ENCODE results near the gene ACBD6. TPM values are rescaled to one million over a fixed set of nuclear protein-coding genes. Genes with fewer than 3 reads are reported as not detected.

Gene ACBD6
- total and polyA plus RNA-seq, 5 donors = 22.1 to 28.9 (median 24.0) TPM

DNA sequence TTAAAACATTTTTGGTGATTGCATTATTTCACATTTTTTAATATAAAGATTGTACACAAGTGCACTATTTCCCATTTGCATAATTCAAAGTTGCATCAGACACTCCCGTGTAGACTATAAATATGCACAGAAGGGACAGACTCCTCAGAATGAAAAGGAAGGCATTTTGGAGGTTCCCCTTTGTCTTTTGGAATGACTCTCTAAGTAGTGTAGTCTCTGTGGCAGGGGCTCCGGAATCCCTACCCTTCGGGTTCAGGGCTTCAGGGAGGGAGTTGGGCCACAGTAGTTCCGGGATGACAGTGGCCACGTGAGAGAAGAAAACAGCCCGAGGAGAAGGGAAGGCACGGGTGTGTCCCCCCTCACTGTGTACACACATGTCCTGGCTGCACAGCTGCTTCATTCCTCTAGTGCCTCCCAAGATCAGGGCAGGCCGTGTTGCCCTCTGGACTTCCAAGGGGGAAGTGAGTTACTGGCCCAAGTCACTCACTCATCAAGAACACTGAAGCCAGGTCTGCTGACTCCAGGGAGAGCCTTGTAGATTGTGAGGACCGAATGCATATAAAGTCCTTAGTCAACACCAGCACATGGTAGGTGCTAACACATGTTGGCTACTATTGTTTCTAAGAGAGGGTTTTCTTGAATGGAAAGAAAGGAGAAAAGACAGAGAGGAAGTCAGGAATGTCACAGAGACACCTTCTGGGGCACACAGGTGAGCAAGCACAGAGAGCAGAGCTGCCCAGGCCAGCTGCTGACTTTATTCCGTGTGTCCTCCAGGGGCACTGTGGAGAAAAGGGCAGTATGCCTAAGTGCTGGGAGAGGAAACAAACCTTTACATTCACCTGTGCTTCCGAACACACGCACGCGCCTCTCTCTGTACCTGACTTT lies 232.5 kb downstream of the ACBD6 start:
- H3K27me3 ChIP-seq (ENCODE audit: control insufficient read depth, insufficient read depth) = no peaks in the 10 kb centered on the region
- whole genome bisulfite sequencing = 75% methylated on average over 14 of the region's 14 CpGs
- H3K9me3 ChIP-seq (ENCODE audit: control insufficient read depth, low read length) = no peaks in the 10 kb centered on the region
- no peaks in the 10 kb centered on the region for H3K4me1 ChIP-seq (ENCODE audit: control insufficient read depth, insufficient read depth, low read length)
- DNase-seq = peak; percentile 39 to 55 (median 48)
- intact Hi-C loops (cut with DNase I) = no loop called here
- H3K4me3 ChIP-seq (ENCODE audit: low read length) = no peak overlapping the region
- no peak overlapping the region for H3K27ac ChIP-seq (ENCODE audit: low read length)
- peak; percentile 45 to 66 for ATAC-seq

DNA sequence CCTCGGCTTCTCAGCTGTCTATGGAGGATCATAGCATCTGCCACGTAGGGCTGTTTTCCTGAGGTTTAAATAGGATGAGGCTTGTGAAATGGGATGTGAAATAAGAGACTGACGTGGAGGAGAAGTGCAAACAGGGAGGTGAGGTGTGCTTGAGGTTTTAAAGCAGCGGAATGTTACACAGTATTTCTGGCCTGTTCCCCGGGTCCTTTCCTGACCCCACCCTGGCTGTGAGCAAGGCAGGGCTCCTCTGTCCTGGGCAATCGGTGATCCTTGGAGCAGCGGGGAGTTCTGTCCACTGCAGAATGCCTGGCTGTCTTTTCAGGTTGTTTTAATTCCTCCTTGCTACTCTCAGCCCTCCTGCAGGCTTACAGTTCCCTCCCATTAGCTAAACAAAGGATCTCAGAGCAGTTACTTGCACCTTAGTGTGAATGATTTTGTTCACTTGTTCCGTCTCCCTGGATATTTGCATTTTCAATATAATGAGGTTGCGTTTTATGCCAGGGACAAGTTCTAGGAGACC lies 233.8 kb downstream of the ACBD6 start:
- Histone ChIP-seq H3K4me1 (ENCODE audit: control insufficient read depth, insufficient read depth, low read length) (no peaks in the 10 kb centered on the region), H3K9me3 (ENCODE audit: control insufficient read depth, low read length) (no peaks in the 10 kb centered on the region), H3K27me3 (ENCODE audit: control insufficient read depth, insufficient read depth) (no peaks in the 10 kb centered on the region), H3K4me3 (ENCODE audit: low read length) (no peak overlapping the region), H3K27ac (ENCODE audit: low read length) (no peak overlapping the region)
- DNase-seq (no peak), ATAC-seq (no peak)
- WGBS = 68% methylated on average over 9 of the region's 9 CpGs
- intact Hi-C loops (cut with DNase I) = no loop called here

DNA sequence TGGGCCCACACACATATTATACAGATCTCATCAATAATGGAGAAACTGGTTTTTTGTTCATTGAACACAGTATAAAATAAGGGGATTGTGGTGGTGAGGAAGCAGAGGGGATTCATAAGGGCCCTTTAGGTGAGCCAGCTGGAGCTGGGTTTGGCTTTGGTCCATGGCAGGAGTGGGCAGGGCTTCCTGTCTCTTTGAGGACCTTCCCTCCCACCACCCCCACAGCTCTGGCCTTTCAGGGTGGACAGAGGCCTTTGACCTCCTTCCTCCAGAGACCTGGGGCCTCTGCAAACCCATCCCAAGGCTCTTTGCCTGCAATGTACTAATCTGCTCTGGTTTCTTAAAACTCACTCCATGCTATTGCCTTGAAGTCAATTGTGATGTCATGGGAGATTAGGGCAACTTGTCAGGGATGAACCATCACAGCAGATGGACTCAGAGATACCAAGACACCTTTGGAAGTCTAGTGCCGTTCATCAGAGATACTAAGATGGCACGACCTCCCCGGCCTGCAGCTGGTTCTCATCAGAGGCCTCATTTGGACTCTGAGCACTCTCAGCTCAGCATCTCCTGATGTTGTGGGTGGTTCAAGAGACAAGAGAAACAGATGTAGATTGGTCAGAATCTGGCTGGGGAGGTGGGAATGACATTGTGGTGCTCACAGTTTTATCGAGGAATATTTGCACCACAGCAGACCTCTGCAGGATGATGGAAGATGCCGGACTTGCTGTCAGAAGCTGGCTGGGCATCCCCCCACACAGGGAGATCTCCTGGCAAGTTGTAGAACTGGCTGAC lies 234.4 kb downstream of the ACBD6 start:
- ATAC-seq (no peak), DNase-seq (peak in 2 of 3 donors; percentile 50 to 65)
- H3K4me1 ChIP-seq (ENCODE audit: control insufficient read depth, insufficient read depth, low read length) = no peaks in the 10 kb centered on the region
- intact Hi-C loops (cut with DNase I) = no loop called here
- 70% methylated on average over 5 of the region's 5 CpGs for WGBS
- no peaks in the 10 kb centered on the region for H3K9me3 ChIP-seq (ENCODE audit: control insufficient read depth, low read length)
- H3K27me3 ChIP-seq (ENCODE audit: control insufficient read depth, insufficient read depth) = no peaks in the 10 kb centered on the region
- H3K4me3 ChIP-seq (ENCODE audit: low read length) = no peak overlapping the region
- H3K27ac ChIP-seq (ENCODE audit: low read length) = no peak overlapping the region

DNA sequence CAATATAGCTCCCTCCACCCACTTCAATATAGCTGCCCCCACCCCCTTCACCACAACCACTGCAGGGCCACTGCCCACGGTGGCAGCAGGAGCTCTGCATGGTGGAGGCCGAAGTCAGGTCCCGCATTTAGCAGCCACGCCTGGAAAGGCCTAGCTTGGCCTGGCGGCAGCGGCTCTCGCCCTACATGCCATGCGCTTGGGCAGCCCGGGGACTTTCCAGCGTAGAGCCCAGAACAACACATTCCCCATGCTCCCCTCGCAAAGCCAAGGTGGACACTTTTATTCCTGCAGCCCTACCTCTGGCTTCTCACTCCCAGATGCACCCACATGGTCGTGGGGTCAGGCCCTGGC lies 235.2 kb downstream of the ACBD6 start:
- Histone ChIP-seq H3K4me1 (ENCODE audit: control insufficient read depth, insufficient read depth, low read length) (no peaks in the 10 kb centered on the region), H3K27me3 (ENCODE audit: control insufficient read depth, insufficient read depth) (no peaks in the 10 kb centered on the region), H3K9me3 (ENCODE audit: control insufficient read depth, low read length) (no peaks in the 10 kb centered on the region), H3K27ac (ENCODE audit: low read length) (no peak overlapping the region), H3K4me3 (ENCODE audit: low read length) (no peak overlapping the region)
- DNase-seq = peak in 1 of 3 donors; percentile 27
- no peak for ATAC-seq
- WGBS = 91% methylated on average over 12 of the region's 12 CpGs
- intact Hi-C loops (cut with DNase I) = no loop called here

DNA sequence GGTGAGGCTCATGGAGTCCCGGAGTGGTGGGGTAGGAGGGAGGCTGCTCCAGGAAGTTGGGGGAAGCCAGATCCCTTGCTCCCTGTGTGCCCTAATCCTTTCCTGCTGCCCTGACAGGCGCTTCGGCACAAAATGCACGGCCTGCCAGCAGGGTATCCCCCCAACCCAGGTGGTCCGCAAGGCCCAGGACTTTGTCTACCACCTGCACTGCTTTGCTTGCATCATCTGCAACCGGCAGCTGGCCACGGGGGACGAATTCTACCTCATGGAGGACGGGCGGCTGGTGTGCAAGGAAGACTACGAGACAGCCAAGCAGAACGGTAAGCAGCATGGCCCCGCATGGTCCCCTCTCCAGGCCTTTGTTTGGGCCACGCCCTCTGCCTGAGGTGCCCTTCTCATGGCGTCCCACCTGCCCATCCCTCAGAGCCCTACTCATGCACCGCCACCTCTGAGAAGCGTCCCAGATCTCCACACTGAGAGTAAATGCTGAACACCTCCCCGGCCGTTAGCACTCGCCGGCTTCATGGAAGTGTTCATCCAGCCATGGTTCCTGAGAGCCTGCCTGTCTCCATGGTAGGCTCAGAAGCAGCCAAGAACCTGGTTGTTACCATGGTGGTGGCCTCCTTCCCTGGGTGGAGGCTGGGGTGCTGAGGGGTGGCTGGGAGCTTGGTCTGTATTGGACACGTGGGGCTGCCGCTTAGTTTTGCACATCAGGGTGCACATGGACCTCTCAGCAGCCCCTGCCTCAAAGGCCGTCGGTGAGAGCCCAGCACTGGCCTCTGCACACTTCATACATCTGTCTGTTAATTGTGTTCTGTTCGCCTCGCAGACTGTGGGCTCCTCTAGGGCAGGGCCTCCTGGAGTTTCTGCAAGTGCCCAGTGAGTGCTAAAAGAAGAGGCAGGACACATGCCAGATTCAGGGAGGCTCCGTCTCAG lies 235.8 kb downstream of the ACBD6 start:
- 85% methylated on average over 28 of the region's 28 CpGs for WGBS
- no peak overlapping the region for H3K4me3 ChIP-seq (ENCODE audit: low read length)
- no peak overlapping the region for H3K27ac ChIP-seq (ENCODE audit: low read length)
- no peaks in the 10 kb centered on the region for H3K4me1 ChIP-seq (ENCODE audit: control insufficient read depth, insufficient read depth, low read length)
- ATAC-seq (no peak), DNase-seq (peak in 1 of 3 donors; percentile 48)
- no peaks in the 10 kb centered on the region for H3K27me3 ChIP-seq (ENCODE audit: control insufficient read depth, insufficient read depth)
- no peaks in the 10 kb centered on the region for H3K9me3 ChIP-seq (ENCODE audit: control insufficient read depth, low read length)
- intact Hi-C loops (cut with DNase I) = no loop called here

DNA sequence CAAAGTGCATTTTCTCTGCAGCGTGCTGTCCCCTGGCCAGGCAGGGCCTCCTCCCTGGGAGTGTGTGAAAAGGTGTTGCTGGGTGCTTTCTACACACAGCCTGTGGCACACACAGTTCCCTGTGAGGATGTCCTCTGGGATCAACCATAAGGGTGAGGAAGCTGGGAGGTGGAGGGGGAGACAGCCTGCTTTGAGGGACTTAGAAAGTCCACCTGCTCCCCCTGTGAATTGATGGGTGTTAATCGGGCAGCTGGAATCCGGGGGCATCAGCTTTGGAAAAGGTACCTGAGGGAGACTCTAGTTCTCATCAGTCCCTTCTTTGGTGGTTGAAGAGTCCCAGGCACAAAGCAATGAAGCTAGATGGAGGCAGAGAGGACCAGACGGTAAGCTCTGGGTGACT lies 236.5 kb downstream of the ACBD6 start:
- no peak for DNase-seq
- 79% methylated on average over 4 of the region's 4 CpGs for WGBS
- ATAC-seq = no peak
- Histone ChIP-seq H3K27ac (ENCODE audit: low read length) (no peak overlapping the region), H3K4me1 (ENCODE audit: control insufficient read depth, insufficient read depth, low read length) (no peaks in the 10 kb centered on the region), H3K4me3 (ENCODE audit: low read length) (no peak overlapping the region), H3K9me3 (ENCODE audit: control insufficient read depth, low read length) (no peaks in the 10 kb centered on the region), H3K27me3 (ENCODE audit: control insufficient read depth, insufficient read depth) (no peaks in the 10 kb centered on the region)
- intact Hi-C loops (cut with DNase I) = no loop called here

DNA sequence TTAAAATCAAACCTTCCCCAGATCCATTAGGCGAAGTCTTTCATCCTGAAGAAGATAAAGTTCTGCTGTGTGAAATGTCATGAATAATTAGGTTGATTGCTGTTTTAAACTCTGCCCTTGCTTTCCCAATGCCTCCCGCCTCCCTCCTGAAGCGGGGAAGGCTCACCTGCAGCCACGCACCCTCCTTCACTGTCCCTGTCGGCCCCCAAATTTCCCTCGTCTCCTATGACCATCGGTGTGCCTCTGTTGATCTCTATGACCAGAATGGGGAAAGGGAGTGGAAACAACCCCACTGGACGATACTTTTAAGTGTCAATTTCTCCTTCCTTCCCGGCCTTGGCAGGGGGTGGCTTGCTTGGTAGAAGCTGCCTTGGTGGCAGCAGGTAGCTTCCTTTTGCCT lies 237.2 kb downstream of the ACBD6 start:
- Histone ChIP-seq H3K27ac (ENCODE audit: low read length) (no peak overlapping the region), H3K27me3 (ENCODE audit: control insufficient read depth, insufficient read depth) (no peaks in the 10 kb centered on the region), H3K4me3 (ENCODE audit: low read length) (no peak overlapping the region), H3K4me1 (ENCODE audit: control insufficient read depth, insufficient read depth, low read length) (no peaks in the 10 kb centered on the region), H3K9me3 (ENCODE audit: control insufficient read depth, low read length) (no peaks in the 10 kb centered on the region)
- intact Hi-C loops (cut with DNase I) = no loop called here
- DNase-seq = no peak
- ATAC-seq = no peak
- WGBS = 80% methylated on average over 9 of the region's 9 CpGs

DNA sequence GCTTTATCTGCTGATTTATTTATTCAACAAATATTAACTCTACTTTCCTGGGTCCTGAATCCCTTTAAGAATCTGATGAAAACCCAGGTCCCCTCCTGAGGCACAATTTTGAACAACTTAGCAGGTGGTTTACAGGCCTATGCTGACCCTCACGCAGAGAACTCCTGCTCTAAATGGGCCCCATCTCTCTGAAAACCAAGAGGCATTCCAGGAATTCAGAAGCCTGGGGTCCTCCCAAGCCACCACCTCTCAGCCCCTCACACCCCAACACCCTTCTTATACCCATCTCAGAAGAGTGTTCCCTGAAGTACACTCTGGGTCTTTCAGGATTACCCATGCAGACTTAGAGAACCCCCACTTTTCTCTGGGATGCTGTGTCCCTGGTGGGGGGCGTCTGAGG lies 237.8 kb downstream of the ACBD6 start:
- H3K27ac ChIP-seq (ENCODE audit: low read length) = no peak overlapping the region
- H3K4me3 ChIP-seq (ENCODE audit: low read length) = no peak overlapping the region
- intact Hi-C loops (cut with DNase I) = no loop called here
- 66% methylated on average over 2 of the region's 2 CpGs for WGBS
- no peak for DNase-seq
- no peak for ATAC-seq
- H3K9me3 ChIP-seq (ENCODE audit: control insufficient read depth, low read length) = no peaks in the 10 kb centered on the region
- no peaks in the 10 kb centered on the region for H3K27me3 ChIP-seq (ENCODE audit: control insufficient read depth, insufficient read depth)
- H3K4me1 ChIP-seq (ENCODE audit: control insufficient read depth, insufficient read depth, low read length) = no peaks in the 10 kb centered on the region

DNA sequence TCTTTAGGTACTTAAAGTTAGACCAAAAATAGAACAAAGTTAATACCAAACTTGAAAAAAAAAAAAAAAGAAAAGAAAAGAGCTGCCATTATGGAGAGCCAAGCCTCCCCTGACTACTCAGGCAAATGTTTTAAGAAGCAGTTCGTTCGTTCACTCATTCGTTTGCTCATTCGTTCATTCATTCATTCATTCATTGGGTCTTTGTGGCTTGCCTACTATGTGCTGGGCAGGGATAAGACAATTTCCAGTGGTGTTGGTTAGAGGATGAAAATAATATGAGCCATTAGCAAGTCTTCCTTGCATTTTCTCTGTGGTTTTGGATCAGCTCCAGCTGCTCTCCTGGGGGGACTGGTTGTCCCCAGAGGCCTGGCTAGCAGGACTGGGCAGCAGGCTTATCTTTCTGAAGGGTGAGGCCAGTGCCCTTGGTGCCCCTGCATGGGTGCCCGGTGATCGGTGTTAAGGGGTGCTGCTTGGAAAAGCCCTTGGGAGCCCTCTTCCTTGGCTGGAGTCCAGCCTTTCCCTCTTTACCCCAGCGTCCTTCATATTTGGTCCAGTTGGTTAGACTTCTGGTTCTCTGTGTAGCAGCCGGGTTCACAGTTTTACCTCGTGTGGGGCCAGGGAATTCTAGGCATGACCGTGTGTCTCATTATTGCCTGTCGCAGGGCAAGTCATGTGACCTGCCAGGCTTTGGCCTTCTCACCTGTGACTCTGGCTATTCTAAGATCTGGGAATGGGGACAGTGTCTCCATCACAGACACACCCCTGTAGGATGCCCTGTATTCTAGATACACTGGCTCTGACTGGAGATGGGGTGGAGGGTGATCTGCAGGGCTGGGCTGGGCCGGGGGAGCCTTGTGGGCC lies 239.5 kb downstream of the ACBD6 start:
- intact Hi-C loops (cut with DNase I) = no loop called here
- Histone ChIP-seq H3K4me3 (ENCODE audit: low read length) (no peak overlapping the region), H3K27ac (ENCODE audit: low read length) (no peak overlapping the region), H3K4me1 (ENCODE audit: control insufficient read depth, insufficient read depth, low read length) (no peaks in the 10 kb centered on the region), H3K9me3 (ENCODE audit: control insufficient read depth, low read length) (no peaks in the 10 kb centered on the region), H3K27me3 (ENCODE audit: control insufficient read depth, insufficient read depth) (no peaks in the 10 kb centered on the region)
- 73% methylated on average over 12 of the region's 12 CpGs for WGBS
- ATAC-seq (no peak), DNase-seq (no peak)

All from right cardiac atrium (tissue), 5 donors.